GM18873 (cell line): ENCODE data around the gene SLC16A1.
"Not testable (repeated sequence)": the region's sequence is repeated elsewhere in the genome, so short reads cannot be mapped to it uniquely, and the experiment has no call there.

ENCODE experiments used
- ATAC-seq: cut with Tn5 transposase; IDR thresholded peaks from one replicate; pipeline ENCODE4 v1.9.1; 2021; ENCODE audit warnings: mild to moderate bottlenecking, moderate library complexity, moderate number of reproducible peaks; ENCODE audit not compliant: unreplicated experiment, low FRiP score

The SLC16A1 gene

GRCh38 chr1:112973788-112974187 lies 17.8 kb upstream of the SLC16A1 start:
- ATAC-seq: no peak

- no peak for ATAC-seq
Observed at GRCh38 chr1:112971006-112971405, 15.0 kb upstream of the SLC16A1 start.

DNA sequence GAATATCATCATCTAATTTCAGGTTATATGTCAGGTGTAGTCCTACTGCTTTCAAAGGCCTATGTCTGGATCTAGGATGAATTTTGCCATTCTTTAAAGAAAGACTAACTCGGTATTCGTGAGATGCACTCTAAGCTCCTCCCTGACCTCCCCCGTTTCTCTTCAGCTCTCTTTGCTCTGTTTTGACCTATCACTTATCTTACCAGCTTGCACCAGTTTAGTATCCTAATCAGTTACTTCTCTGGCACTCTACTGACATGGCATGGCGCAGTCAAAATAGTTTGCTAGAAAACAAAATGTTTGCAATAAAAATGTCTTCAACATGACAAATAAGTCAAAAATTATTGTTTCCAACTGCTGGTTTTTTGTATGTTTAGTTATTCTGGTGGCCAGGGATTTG lies 8.4 kb upstream of the SLC16A1 start:
- no peak for ATAC-seq

DNA sequence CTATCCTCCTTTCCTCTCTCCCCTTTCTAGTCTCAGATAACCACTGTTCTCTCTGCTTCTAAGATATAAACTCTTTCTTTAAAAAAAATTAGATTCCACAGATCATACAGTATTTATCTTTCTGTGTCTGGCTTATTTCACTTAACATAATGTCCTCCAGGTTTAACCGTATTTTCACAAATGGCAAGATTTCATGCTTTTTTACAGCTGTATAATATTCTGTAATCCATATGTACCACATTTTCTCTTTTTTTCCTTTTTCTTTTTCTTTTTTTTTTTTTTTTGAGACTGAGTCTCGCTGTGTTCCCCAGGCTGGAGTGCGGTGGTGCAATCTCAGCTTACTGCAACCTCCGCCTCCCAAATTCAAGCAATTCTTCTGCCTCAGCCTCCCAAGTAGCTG lies 5.1 kb upstream of the SLC16A1 start:
- ATAC-seq: no peak

GRCh38 chr1:112960384-112960783 lies 4.4 kb upstream of the SLC16A1 start:
- ATAC-seq: no peak

- ATAC-seq: not testable (repeated sequence)
Observed at GRCh38 chr1:112958236-112958635, 2.2 kb upstream of the SLC16A1 start.

- ATAC-seq: peak; percentile 44
Observed at GRCh38 chr1:112957133-112957812, 1.3 kb upstream of the SLC16A1 start.

GRCh38 chr1:112956544-112957132 lies 642 bp upstream of the SLC16A1 start:
- ATAC-seq: no peak

DNA sequence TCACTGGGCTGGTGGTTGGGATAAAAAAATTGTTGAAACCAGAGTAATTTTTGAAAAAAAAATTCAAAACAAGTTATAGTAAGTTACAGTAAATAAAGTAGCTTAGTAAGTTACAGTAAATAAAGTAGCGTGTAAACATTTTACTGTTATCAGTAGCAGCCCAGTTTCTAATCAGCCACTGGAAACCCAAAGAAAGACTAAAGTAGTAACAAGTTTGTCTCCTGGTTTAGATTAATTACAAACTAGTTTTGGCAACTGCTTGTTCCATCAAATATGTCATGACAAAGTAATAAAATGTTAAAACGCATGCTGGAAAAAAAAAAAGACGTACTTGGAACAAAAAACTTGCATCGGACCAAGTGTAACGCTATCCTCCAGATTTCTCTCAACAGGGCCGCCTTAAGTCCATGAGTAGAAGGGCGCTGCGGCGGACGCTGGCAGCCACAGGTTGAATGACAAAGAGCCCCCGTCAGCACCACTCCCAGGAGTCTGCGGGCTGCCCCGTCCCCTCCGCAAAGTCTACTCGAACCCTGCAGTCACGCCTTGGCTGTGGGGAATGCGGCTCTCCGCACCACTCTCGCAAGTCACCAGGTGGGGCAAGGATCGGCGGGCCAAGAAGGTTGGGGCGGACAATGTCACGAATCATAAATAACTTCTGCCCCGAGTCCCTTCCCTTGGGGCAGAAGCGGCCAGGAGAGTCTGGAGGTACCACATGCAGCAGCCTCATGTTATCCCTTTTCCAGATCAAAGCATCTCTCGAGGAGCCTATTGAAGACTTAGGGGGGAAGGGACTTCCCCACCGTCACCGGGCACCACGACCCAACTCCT lies 837 bp downstream of the SLC16A1 start:
- peak; percentile 9 for ATAC-seq

DNA sequence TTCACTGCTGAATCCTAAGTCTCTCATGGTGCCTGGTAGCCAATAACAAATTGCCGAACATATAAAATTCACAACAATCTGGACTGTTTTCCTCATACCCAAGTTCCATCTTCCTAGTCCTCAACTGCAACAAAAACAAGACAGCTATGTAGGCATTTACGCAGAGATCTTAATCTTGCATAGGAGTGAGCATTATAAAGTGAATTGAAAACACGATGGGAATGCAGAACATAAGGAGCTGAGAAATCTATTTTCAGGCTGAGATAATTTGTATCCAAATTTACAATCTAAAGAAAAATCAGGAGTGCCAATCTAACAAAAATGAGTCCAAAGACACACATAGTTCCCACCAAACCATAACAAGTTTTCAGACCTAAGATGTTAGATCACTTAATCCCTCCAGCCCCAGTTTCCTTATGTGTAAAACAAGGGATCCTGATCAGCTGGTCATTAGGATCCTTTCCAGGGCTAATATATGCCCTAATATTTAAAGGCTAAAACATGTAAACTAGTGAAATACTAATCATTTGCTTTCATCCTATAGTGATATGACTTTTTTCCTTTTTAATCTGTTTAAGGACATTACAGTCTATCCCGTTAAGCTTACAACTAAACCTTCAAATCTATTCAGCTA lies 1.9 kb downstream of the SLC16A1 start:
- ATAC-seq: no peak

DNA sequence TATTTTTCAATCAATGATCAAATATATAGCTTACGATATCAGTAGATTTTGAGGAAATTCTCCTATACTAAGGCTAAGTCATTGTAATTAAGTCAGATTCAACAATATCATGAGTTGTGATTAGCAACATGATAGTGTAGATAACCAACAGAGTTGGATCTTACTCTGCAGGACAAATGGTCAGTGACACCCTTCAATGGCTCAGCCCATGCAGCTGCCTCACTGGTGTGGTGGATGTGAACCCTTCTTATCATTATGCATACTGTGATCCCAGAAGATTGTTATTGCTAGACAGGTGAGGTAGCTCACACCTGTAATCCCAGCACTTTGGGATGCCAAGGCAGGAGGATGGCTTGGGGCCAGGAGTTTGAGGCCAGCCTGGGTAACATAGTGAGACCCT lies 5.6 kb downstream of the SLC16A1 start:
- no peak for ATAC-seq

DNA sequence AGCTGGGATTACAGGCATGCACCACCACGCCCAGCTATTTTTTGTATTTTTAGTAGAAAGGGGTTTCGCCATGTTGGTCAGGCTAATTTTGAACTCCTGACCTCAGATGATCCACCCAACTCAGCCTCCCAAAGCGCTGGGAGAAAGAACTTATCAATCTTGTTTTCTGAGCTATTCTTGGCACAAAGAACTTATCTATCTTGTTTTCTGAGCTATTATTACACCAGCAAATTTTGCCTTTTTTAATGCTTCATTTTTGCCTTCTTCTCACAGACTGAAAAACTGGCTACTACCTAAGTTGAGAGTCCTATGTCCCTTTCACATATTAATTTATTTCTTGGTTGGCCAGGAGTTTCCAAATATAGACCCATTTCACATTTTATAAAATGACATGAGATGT lies 9.3 kb downstream of the SLC16A1 start:
- no peak for ATAC-seq

DNA sequence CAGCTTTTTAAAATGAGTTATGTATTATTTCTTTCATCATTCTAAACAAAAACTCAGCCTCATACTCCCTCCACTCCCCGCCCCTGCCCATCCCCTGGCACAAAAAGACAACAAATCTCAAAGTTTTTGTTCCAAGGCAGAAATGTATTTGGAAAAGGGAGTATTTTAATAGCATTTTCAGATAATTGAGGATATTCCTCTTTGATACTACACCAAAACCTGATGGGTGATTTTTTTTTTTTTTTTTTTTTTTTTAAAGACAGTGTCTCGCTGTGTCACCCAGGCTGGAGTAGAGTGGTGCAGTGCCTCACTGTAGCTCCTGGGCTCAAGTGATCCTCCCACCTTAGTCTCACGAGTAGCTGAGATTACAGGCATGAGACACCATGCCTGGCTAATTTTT lies 16.2 kb downstream of the SLC16A1 start:
- ATAC-seq: no peak

DNA sequence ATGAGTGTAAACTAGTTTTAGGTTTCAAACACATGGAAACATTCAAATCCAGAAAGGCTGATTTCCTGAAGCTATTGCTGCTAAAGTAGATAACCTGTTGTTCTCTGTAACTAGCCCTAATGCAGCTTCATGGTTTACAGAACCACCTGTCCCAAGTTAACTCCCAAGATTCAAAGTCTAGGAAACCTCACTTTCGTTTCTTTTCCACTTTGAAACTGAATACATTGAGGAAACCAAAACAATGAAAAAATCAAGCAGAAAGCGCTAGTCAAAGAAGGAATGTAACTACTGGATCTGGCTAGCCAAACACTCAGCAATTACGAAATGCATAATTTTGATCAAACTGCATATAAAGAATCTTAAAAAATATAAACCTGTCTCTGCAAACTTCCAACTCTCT lies 17.8 kb downstream of the SLC16A1 start:
- no peak for ATAC-seq

GRCh38 chr1:112937495-112937894 lies 18.5 kb downstream of the SLC16A1 start:
- ATAC-seq: no peak

GRCh38 chr1:112937070-112937469 lies 18.9 kb downstream of the SLC16A1 start:
- no peak for ATAC-seq

- ATAC-seq: no peak
Observed at GRCh38 chr1:112935461-112936111, 20.4 kb downstream of the SLC16A1 start.

DNA sequence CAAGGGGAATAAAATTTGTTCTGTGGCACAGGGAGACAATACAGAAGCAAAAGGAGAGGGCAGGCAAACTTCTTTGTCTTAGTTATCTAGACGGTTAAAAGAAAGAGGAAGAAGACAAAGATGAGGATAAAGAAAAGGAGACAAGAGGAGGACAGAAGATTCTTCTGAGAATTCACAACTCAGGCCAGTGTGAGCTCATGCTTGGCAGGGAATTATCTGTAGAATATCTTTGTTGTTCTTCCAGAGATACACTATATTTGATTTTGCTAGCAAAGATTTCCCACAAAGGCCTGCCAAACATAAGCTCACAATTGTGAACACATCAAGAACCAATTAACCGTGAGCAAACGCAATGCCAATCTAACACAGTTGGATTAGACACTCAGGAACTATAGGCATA lies 21.4 kb downstream of the SLC16A1 start:
- ATAC-seq: no peak

DNA sequence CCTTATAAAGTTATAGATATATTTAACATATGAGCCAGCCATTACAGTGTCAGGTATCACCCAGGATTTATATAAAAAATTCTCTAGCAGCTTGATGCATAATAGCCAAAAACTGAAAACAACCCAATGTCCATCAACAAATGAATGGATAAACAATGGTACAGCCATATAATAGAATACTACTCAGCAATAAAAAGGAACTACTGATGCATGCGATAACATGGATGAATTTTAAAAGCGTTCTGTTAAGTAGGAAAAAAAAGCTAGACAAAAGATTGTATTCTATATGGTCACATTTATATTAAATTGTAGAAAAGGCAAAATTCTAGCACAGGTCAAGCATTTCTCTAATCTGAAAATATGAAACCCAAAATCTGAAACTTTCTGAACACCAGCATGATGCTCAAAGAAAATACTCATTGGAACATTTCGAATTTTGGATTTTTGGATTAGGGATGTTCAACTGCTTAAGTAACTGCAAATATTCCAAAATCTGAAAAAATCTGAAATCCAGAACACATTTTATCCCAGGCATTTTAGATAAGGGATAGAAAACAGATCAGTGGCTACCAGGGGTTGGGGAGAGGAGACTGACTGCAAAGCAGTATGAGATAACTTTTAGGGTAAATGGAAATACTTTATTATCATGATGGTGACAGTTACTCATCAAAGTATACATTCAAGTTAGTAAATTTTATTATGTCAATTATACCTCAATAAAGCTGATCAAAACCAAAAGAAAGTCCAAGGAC lies 22.0 kb downstream of the SLC16A1 start:
- no peak for ATAC-seq

GRCh38 chr1:112929979-112930378 lies 26.0 kb downstream of the SLC16A1 start:
- no peak for ATAC-seq
